Mucosa of descending colon (tissue), 3 donors: ENCODE measurements around the gene CD2BP2. TPM values are rescaled to one million over a fixed set of nuclear protein-coding genes. Genes with fewer than 3 reads are reported as not detected.
A peak's percentile ranks its signal among the peaks of the same experiment; 100 is the strongest.

Experiments used
- ATAC-seq: fragments of 200-7000 bp; cut with Tn5 transposase; one replicate; pipeline ENCODE4 v1.9.1; 2020; ENCODE audit warnings: mild to moderate bottlenecking, moderate library complexity
- DNase-seq, 3 donors: peaks; one replicate each; pipeline ENCODE4 v3.0.0-alpha.2; 2020
- H3K36me3 ChIP-seq: fragments of 200-600 bp; one replicate; pipeline ENCODE4 v1.8.0; 2021; ENCODE audit warnings: low read depth, mild to moderate bottlenecking
- H3K4me1 ChIP-seq: fragments of 200-600 bp; one replicate; pipeline ENCODE4 v1.8.0; 2021; ENCODE audit warnings: low read depth, mild to moderate bottlenecking
- H3K4me3 ChIP-seq: fragments of 200-600 bp; one replicate; pipeline ENCODE4 v1.8.0; 2021; ENCODE audit warnings: mild to moderate bottlenecking
- H3K9me3 ChIP-seq: fragments of 200-600 bp; one replicate; pipeline ENCODE4 v1.8.0; 2021; ENCODE audit warnings: mild to moderate bottlenecking
- CTCF ChIP-seq: fragments of 200-600 bp; IDR thresholded peaks from one replicate; pipeline ENCODE4 v1.8.0; 2022; ENCODE audit warnings: antibody characterized with exemption, mild to moderate bottlenecking
- intact Hi-C, 2 donors: fragments of 100-400 bp; cut with DNase I in 1 of 2; cut with micrococcal nuclease in 1 of 2; formaldehyde crosslinking; loops; one replicate each; pipeline versions ENCODE4 v1.11.0 to v1.11.1; 2022; cut with DNase I, micrococcal nuclease
- total RNA-seq, 3 donors: library from RNA; stranded (reverse); fragmentation: NEBNext Ultra II Directional in 2 of 3; extraction: Animal tissue kit (Norgen Biotek cat#: 25700) in 2 of 3; gene quantifications; one replicate each; pipeline versions ENCODE4 v1.2.1 to v1.2.4, GENCODE V29; 2021 to 2023
- donor health status: DM: no; HTN: no; CAD: no; lungs with moderate emphysema.
- donor health status: DM: no; HTN: no; CAD: no.
- donor health status: DM: no; HTN: yes; CAD: no.

The CD2BP2 gene
- total RNA-seq, 3 donors from 2014 or later = 53.4 to 57.9 (median 53.5) TPM

DNA sequence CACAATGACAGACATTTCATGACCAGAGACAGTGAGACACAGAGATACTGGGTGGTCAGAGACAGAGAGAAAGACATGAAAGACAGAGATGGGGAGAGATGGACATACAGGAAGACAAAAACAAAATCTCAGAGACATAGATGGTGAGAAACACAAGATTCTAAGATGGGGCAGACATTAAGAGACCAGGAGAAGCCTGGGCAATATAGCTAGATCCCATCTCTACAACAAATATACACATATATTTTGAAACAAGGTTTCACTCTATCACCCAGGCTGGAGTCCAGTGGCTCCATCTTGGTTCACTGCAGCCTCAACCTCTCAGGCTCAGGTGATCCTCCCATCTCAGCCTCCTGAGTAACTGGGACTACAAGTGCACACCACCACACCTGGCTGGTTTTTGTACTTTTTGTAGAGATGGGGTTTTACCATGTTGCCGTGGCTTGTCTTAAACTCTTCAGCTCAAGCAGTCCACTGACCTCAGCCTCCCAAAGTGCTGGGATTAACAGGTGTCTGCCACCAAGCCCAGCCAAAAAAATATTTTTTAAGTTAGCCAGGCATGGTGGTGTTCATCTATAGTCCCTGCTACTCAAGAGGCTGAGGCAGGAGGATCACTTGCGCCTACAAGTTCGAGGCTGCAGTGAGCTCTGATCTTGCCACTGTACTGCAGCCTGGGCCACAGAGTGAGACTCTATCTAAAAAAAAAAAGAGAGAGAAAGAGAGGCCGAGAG is 25.1 kb upstream of the CD2BP2 start:
- no peak for TF ChIP-seq CTCF
- intact Hi-C loops = no loop called here
- Histone ChIP-seq H3K36me3 (no peaks in the 10 kb centered on the region), H3K4me3 (no peak overlapping the region), H3K4me1 (peaks cover 11% of the 10 kb centered on the region), H3K9me3 (no peaks in the 10 kb centered on the region)
- DNase-seq = no peak
- no peak for ATAC-seq

GRCh38 chr16:30379158-30379783 is 24.2 kb upstream of the CD2BP2 start:
- intact Hi-C loops = no loop called here

GRCh38 chr16:30378236-30379157 is 23.4 kb upstream of the CD2BP2 start:
- H3K4me1 ChIP-seq = peaks cover 11% of the 10 kb centered on the region
- peak; percentile 93 for ATAC-seq
- no peak for TF ChIP-seq CTCF
- peak; percentile 99 to 100 (median 100) for DNase-seq
- intact Hi-C loops = no loop called here
- peak overlapping the region; percentile 33 for H3K4me3 ChIP-seq
- no peaks in the 10 kb centered on the region for H3K36me3 ChIP-seq
- H3K9me3 ChIP-seq = no peaks in the 10 kb centered on the region

More at GRCh38 chr16:30379158-30379783, 24.2 kb upstream of the CD2BP2 start:
- H3K4me1 ChIP-seq = peaks cover 11% of the 10 kb centered on the region
- no peak for TF ChIP-seq CTCF
- H3K9me3 ChIP-seq = no peaks in the 10 kb centered on the region
- ATAC-seq (no peak), DNase-seq (no peak)
- H3K4me3 ChIP-seq = no peak overlapping the region
- H3K36me3 ChIP-seq = no peaks in the 10 kb centered on the region

DNA sequence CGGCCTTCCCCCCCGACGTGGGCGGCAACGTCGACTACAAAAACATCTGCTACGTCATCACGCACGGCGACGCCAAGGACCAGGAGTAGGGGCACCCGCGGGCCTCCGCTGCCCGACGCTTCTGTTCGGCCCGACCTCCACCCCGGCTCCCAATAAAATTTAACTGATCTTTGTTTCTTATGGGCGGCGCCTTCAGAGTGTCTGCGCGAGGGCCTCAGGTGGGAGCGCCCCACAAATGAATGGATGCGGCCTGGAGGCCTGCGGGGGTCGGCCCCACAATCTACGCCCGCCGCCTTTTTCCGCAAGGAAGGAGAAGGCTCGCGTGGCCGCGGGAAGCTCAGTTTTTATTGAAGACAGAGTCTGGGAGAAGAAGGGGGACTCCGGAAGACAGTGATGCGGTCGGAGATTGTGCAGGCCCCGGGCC is 22.7 kb upstream of the CD2BP2 start:
- Histone ChIP-seq H3K9me3 (no peaks in the 10 kb centered on the region), H3K36me3 (no peaks in the 10 kb centered on the region), H3K4me3 (peak overlapping the region; percentile 33), H3K4me1 (peaks cover 11% of the 10 kb centered on the region)
- TF ChIP-seq CTCF = no peak
- peak; percentile 94 to 96 (median 96) for DNase-seq
- intact Hi-C loops = no loop called here
- ATAC-seq = peak; percentile 70

DNA sequence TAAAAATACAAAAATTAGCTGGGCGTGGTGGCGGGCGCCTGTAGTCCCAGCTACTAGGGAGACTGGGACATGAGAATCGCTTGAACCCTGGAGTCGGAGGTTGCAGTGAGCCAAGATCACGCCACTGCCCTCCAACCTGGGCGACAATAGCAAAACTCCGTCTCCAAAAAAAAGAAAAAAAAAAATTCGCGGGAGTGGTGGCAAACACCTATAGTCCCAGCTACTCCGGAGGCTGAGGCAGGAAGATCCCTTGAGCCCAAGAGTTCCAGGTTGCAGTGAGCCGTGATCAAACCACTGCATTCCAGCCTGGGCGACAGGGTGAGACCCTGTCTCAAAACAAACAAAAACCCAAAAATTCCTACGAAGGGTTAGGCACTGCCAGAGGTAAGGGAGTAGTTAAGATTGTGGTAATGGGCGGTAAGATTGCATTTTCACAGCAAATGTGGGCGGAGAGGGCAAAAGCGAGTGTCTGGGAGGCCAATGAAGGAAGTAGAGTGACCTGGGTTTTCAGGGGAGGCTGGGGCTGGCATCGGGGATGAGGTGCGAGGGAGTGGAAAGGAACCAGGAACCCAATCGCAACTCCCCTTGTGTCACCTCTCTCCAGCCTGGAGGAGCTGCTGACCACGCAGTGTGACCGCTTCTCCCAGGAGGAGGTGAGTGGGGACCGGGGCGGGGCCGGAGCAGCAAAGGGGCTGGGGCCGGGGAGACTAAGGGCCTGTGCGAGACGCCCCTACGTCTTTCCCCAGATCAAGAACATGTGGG is 22.1 kb upstream of the CD2BP2 start:
- intact Hi-C loops = no loop called here
- Histone ChIP-seq H3K4me1 (peaks cover 11% of the 10 kb centered on the region), H3K36me3 (no peaks in the 10 kb centered on the region), H3K4me3 (peak overlapping the region; percentile 33), H3K9me3 (no peaks in the 10 kb centered on the region)
- DNase-seq (no peak), ATAC-seq (no peak)
- no peak for TF ChIP-seq CTCF
